WTC11 (cell line): ENCODE measurements around the gene EFCAB5. TPM values are rescaled to one million over a fixed set of nuclear protein-coding genes. Genes with fewer than 3 reads are reported as not detected.
A peak's percentile ranks its signal among the peaks of the same experiment; 100 is the strongest.

Experiments
- ATAC-seq: fragments of 200-7000 bp; cut with Tn5 transposase; 2 replicates; pipeline ENCODE4 v1.10.0; 2021; ENCODE audit warnings: mild to moderate bottlenecking, moderate library complexity
- CTCF ChIA-PET: fragments of 300-600 bp; sonication (Branson Sonifier 250); formaldehyde crosslinking; loops from one replicate; lab custom pipeline; 2021; ENCODE audit warnings: antibody characterized with exemption; lab: Charles Lee
- POLR2A ChIA-PET: fragments of 350-600 bp; sonication (Branson Sonifier 250); formaldehyde crosslinking; loops from one replicate; lab custom pipeline; 2021; ENCODE audit warnings: antibody characterized with exemption; lab: Charles Lee
- DNase-seq: peaks from one replicate; pipeline ENCODE4 v3.0.0; 2021; ENCODE audit warnings: low spot score
- H3K27ac Mint-ChIP-seq: 2 replicates; pipeline ENCODE4 v1.8.0; 2021; ENCODE audit warnings: mixed read lengths
- H3K27me3 Mint-ChIP-seq: 2 replicates; pipeline ENCODE4 v1.8.0; 2021; ENCODE audit warnings: low read depth, mild to moderate bottlenecking, moderate library complexity, mixed read lengths
- H3K36me3 Mint-ChIP-seq: 2 replicates; pipeline ENCODE4 v1.8.0; 2021; ENCODE audit warnings: mixed read lengths
- H3K4me1 Mint-ChIP-seq: 2 replicates; pipeline ENCODE4 v1.8.0; 2022; ENCODE audit warnings: mixed read lengths
- H3K4me3 Mint-ChIP-seq: 2 replicates; pipeline ENCODE4 v1.8.0; 2021; ENCODE audit warnings: mild to moderate bottlenecking, moderate library complexity, mixed read lengths
- H3K9me3 Mint-ChIP-seq: 2 replicates; pipeline ENCODE4 v1.8.0; 2021; ENCODE audit warnings: mixed read lengths
- CREM ChIP-seq: sonication (generic); formaldehyde crosslinking; IDR thresholded peaks from 2 replicates; pipeline ENCODE4 v1.8.1; 2022; ENCODE audit warnings: mild to moderate bottlenecking, missing genetic modification reagents, moderate library complexity
- FOXK1 ChIP-seq: sonication (generic); formaldehyde crosslinking; IDR thresholded peaks from 2 replicates; pipeline ENCODE4 v1.8.0; 2022; ENCODE audit warnings: mild to moderate bottlenecking, moderate library complexity, missing genetic modification reagents
- GABPB1 ChIP-seq: sonication (generic); formaldehyde crosslinking; IDR thresholded peaks from 2 replicates; pipeline ENCODE4 v1.8.1; 2023; ENCODE audit warnings: mild to moderate bottlenecking, missing genetic modification reagents
- GTF2I ChIP-seq: fragments of 250-450 bp; sonication (Bioruptor Pico); conservative IDR thresholded peaks from 2 replicates; pipeline ENCODE4 v1.4.0; 2021; ENCODE audit warnings: mild to moderate bottlenecking
- IRF1 ChIP-seq: sonication (generic); formaldehyde crosslinking; IDR thresholded peaks from 2 replicates; pipeline ENCODE4 v1.8.0; 2023; ENCODE audit warnings: missing genetic modification reagents
- MYBL2 ChIP-seq: sonication (generic); formaldehyde crosslinking; IDR thresholded peaks from 2 replicates; pipeline ENCODE4 v1.8.1; 2023; ENCODE audit warnings: mild to moderate bottlenecking, moderate library complexity, missing genetic modification reagents
- NFE2L1 ChIP-seq: sonication (generic); formaldehyde crosslinking; IDR thresholded peaks from 2 replicates; pipeline ENCODE4 v1.8.1; 2023; ENCODE audit warnings: missing genetic modification reagents
- RELA ChIP-seq: sonication (generic); formaldehyde crosslinking; IDR thresholded peaks from 2 replicates; pipeline ENCODE4 v1.8.1; 2022; ENCODE audit warnings: missing genetic modification reagents, mild to moderate bottlenecking, borderline replicate concordance
- SMAD4 ChIP-seq: sonication (generic); formaldehyde crosslinking; IDR thresholded peaks from 2 replicates; pipeline ENCODE4 v1.8.0; 2022; ENCODE audit warnings: mild to moderate bottlenecking, missing genetic modification reagents
- SOX15 ChIP-seq: fragments of 250-450 bp; sonication (Bioruptor Pico); IDR thresholded peaks from 2 replicates; pipeline ENCODE4 v1.9.0; 2021; ENCODE audit warnings: mild to moderate bottlenecking
- SP1 ChIP-seq: sonication (generic); formaldehyde crosslinking; conservative IDR thresholded peaks from 2 replicates; pipeline ENCODE4 v1.8.1; 2022; ENCODE audit warnings: missing genetic modification reagents
- TCF7 ChIP-seq: sonication (generic); formaldehyde crosslinking; IDR thresholded peaks from 2 replicates; pipeline ENCODE4 v1.8.0; 2022; ENCODE audit warnings: mild to moderate bottlenecking, low read depth, missing genetic modification reagents, moderate library complexity
- TP53 ChIP-seq: sonication (generic); formaldehyde crosslinking; IDR thresholded peaks from 2 replicates; pipeline ENCODE4 v1.8.1; 2023; ENCODE audit warnings: mild to moderate bottlenecking, missing genetic modification reagents
- ZBTB43 ChIP-seq: sonication (generic); formaldehyde crosslinking; IDR thresholded peaks from 2 replicates; pipeline ENCODE4 v1.8.1; 2023; ENCODE audit warnings: mild to moderate bottlenecking, missing genetic modification reagents
- ZNF121 ChIP-seq: sonication (generic); formaldehyde crosslinking; IDR thresholded peaks from 2 replicates; pipeline ENCODE4 v1.8.0; 2023; ENCODE audit warnings: missing genetic modification reagents
- ZNF263 ChIP-seq: sonication (generic); formaldehyde crosslinking; IDR thresholded peaks from 2 replicates; pipeline ENCODE4 v1.8.1; 2022; ENCODE audit warnings: low read depth, mild to moderate bottlenecking, moderate library complexity, missing genetic modification reagents
- ZNF416 ChIP-seq: fragments of 250-450 bp; sonication (Bioruptor Pico); IDR thresholded peaks from 2 replicates; pipeline ENCODE4 v1.9.0; 2021; ENCODE audit warnings: mild to moderate bottlenecking, inconsistent platforms
- ZNF423 ChIP-seq: fragments of 250-450 bp; sonication (Bioruptor Pico); IDR thresholded peaks from 2 replicates; pipeline ENCODE4 v2.1.2; 2022; ENCODE audit warnings: mild to moderate bottlenecking, moderate library complexity
- total RNA-seq: library from RNA; stranded (reverse); gene quantifications from 3 replicates; pipeline ENCODE4 v1.2.3, GENCODE V29; 2021
- TF ChIP-seq, protein P1 (sequence below): sonication (generic); formaldehyde crosslinking; IDR thresholded peaks from 2 replicates; pipeline ENCODE4 v1.8.0; 2023; ENCODE audit warnings: missing genetic modification reagents, mild to moderate bottlenecking, borderline replicate concordance
- TF ChIP-seq, protein P2 (sequence below): sonication (generic); formaldehyde crosslinking; IDR thresholded peaks from 2 replicates; pipeline ENCODE4 v1.8.0; 2022; ENCODE audit warnings: mild to moderate bottlenecking, missing genetic modification reagents
- TF ChIP-seq, protein P3 (sequence below): sonication (generic); formaldehyde crosslinking; IDR thresholded peaks from 2 replicates; pipeline ENCODE4 v1.8.1; 2023; ENCODE audit warnings: mild to moderate bottlenecking, moderate library complexity, missing genetic modification reagents

Gene EFCAB5
- total RNA-seq, 1 experiment from 2014 or later = 0.59 TPM

DNA sequence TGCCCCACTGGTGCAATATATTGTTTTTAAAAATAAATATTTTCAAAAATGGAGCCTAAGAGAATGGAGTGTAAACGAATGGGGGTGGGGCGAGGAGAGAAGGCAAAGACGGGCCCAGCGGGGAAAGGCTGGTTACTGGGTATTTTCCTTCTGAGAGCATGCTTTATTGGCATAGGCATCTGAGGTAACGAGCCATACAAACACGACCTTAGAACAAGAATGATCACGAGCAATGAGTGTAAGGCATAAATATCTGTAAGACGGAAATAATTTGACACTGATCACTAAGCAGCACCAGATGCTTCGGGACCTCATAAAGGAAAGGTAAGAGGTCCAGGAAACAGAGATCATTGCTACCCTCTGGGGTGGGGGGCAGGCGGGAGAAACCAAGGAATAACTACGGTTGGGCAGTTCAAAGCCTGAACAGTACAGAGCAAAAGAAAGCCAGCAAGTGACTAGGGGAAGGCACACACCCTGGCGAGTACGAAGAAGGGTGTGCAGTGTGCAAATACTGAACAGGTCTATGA, 12.4 kb upstream of the EFCAB5 start:
- ATAC-seq (peak; percentile 15), DNase-seq (no peak)
- Mint-ChIP-seq H3K9me3 (no peaks in the 10 kb centered on the region), H3K27me3 (no peaks in the 10 kb centered on the region), H3K4me1 (peaks cover 12% of the 10 kb centered on the region), H3K36me3 (no peaks in the 10 kb centered on the region), H3K4me3 (no peak overlapping the region), H3K27ac (peak overlapping the region; percentile 88)
- ChIA-PET CTCF (interaction anchor here (2.3 to 2.9 kb wide), 2 partner anchors 62 to 290 kb away, joined by 7 to 57 read pairs; no protein-coding TSS in a partner anchor), POLR2A (no interaction called here)
- TF ChIP-seq, protein P1, sequence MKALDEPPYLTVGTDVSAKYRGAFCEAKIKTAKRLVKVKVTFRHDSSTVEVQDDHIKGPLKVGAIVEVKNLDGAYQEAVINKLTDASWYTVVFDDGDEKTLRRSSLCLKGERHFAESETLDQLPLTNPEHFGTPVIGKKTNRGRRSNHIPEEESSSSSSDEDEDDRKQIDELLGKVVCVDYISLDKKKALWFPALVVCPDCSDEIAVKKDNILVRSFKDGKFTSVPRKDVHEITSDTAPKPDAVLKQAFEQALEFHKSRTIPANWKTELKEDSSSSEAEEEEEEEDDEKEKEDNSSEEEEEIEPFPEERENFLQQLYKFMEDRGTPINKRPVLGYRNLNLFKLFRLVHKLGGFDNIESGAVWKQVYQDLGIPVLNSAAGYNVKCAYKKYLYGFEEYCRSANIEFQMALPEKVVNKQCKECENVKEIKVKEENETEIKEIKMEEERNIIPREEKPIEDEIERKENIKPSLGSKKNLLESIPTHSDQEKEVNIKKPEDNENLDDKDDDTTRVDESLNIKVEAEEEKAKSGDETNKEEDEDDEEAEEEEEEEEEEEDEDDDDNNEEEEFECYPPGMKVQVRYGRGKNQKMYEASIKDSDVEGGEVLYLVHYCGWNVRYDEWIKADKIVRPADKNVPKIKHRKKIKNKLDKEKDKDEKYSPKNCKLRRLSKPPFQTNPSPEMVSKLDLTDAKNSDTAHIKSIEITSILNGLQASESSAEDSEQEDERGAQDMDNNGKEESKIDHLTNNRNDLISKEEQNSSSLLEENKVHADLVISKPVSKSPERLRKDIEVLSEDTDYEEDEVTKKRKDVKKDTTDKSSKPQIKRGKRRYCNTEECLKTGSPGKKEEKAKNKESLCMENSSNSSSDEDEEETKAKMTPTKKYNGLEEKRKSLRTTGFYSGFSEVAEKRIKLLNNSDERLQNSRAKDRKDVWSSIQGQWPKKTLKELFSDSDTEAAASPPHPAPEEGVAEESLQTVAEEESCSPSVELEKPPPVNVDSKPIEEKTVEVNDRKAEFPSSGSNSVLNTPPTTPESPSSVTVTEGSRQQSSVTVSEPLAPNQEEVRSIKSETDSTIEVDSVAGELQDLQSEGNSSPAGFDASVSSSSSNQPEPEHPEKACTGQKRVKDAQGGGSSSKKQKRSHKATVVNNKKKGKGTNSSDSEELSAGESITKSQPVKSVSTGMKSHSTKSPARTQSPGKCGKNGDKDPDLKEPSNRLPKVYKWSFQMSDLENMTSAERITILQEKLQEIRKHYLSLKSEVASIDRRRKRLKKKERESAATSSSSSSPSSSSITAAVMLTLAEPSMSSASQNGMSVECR (CRISPR knock-in tag) = 0 out of 2 replicates have a peak, but pooled peaks have one; percentile 6
- TF ChIP-seq RELA (CRISPR knock-in tag) = no peak

DNA sequence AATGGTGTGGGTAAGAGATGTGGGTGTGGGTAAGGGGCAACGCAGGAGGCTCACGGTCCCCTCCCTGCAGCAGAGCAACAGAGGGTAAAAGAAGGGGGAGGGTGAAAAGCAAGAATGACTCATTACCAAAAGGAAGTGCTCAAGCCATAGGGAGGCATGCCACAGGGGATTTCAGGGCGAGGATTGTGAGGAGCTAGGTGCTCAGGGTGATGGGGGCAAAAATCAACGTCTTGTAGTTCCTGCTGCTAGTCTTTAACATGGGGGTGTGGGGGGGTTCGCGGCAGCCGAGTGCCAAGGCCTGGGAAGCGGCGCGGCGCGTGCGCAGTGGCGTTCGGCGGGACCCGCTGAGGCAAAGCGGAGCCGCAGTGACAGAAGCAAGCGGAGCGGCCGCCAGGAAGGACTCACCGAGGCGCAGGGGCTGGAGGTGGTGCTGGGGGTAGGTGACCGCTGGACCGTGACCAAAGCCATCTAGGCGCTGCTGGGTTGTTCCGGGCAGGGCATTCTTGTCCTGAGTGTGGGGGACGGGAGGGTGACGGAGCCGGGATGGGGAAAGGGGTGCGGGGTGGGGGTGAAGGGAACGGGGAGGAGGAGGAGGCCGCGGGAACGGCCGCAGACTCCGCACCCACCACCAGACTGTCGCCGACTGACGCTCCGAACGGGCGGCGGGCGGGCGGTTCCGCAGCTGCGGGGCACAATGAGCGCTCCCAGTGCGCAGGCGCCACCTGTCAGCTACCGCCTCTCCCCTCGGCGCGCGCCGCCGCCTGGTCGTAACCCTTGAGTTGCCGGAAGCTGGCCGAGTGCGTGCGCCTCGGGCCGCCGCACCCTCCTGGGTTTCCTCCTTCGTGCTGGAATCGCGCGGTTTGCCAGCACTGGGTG, 11.7 kb upstream of the EFCAB5 start, which contains the start of gene SSH2:
SSH2 (minus strand) TSS at position 696 of the 876 bp plus-strand sequence; CDS start at position 468, 228 bp downstream.
- Mint-ChIP-seq H3K4me1 (peaks cover 12% of the 10 kb centered on the region), H3K27me3 (no peaks in the 10 kb centered on the region), H3K27ac (peak within 1 kb of the TSS; percentile 88), H3K9me3 (no peaks in the 10 kb centered on the region), H3K4me3 (no peak within 1 kb of the TSS), H3K36me3 (no peaks in the 10 kb centered on the region)
- ATAC-seq = peak; percentile 73
- CTCF ChIA-PET = interaction anchor here (0.7 to 5.0 kb wide), 28 partner anchors 8 to 407 kb away, joined by 3 to 112 read pairs (median 6); partner anchors contain the start of genes ANKRD13B and EFCAB5
- peak; percentile 91 for DNase-seq
- POLR2A ChIA-PET = interaction anchor here (0.5 to 1.0 kb wide), 4 partner anchors 10 to 311 kb away, joined by 3 to 4 read pairs (median 3); no protein-coding TSS in a partner anchor
- TF ChIP-seq NFE2L1 (0 out of 2 replicates have a peak, but pooled peaks have one; percentile 50), SOX15 (CRISPR knock-in tag) (no peak), FOXK1 (CRISPR knock-in tag) (peak; percentile 45; the same call in 1 of the 2 replicates), CREM (no peak; the same call in 1 of the 2 replicates), ZNF416 (CRISPR knock-in tag) (no peak), MYBL2 (CRISPR knock-in tag) (0 out of 2 replicates have a peak, but pooled peaks have one; percentile 40), ZBTB43 (CRISPR knock-in tag) (no peak), ZNF263 (CRISPR knock-in tag) (no peak), TP53 (CRISPR knock-in tag) (no peak), IRF1 (CRISPR knock-in tag) (no peak), SP1 (CRISPR knock-in tag) (peak; percentile 68), GTF2I (CRISPR knock-in tag) (no peak), SMAD4 (CRISPR knock-in tag) (no peak), ZNF423 (CRISPR knock-in tag) (no peak), TCF7 (CRISPR knock-in tag) (no peak), ZNF121 (CRISPR knock-in tag) (no peak), GABPB1 (CRISPR knock-in tag) (peak; percentile 26; the same call in 1 of the 2 replicates)
- TF ChIP-seq, protein P2, sequence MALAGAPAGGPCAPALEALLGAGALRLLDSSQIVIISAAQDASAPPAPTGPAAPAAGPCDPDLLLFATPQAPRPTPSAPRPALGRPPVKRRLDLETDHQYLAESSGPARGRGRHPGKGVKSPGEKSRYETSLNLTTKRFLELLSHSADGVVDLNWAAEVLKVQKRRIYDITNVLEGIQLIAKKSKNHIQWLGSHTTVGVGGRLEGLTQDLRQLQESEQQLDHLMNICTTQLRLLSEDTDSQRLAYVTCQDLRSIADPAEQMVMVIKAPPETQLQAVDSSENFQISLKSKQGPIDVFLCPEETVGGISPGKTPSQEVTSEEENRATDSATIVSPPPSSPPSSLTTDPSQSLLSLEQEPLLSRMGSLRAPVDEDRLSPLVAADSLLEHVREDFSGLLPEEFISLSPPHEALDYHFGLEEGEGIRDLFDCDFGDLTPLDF = no peak
- TF ChIP-seq, protein P3, sequence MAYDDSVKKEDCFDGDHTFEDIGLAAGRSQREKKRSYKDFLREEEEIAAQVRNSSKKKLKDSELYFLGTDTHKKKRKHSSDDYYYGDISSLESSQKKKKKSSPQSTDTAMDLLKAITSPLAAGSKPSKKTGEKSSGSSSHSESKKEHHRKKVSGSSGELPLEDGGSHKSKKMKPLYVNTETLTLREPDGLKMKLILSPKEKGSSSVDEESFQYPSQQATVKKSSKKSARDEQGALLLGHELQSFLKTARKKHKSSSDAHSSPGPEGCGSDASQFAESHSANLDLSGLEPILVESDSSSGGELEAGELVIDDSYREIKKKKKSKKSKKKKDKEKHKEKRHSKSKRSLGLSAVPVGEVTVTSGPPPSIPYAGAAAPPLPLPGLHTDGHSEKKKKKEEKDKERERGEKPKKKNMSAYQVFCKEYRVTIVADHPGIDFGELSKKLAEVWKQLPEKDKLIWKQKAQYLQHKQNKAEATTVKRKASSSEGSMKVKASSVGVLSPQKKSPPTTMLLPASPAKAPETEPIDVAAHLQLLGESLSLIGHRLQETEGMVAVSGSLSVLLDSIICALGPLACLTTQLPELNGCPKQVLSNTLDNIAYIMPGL = peak; percentile 74; the same call in 1 of the 2 replicates
